ENCODE data around the gene ERLIN1. TPM values are rescaled to one million over a fixed set of nuclear protein-coding genes. Genes with fewer than 3 reads are reported as not detected.

ERLIN1 gene
- total RNA-seq, 1 experiment from 2014 or later: 23.5 TPM

DNA sequence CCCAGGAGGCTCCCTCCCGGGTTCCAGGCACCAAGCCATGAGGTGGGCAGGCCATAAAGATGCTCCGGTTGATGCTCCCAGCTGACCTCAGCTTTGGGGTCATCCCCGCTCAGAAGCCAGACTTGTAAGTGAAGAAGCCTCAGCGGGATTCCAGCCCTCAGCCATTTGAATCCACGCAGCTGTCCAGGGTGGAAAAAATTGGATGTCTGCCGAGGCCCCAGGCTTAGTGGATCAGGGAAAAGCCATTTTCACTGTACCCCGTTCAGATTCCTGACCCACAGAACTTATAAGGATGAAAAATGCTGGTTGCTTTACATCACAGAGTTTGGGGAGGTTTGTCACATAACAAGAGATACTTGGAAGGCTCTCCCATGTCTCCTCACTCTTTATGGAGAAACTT lies 55.0 kb downstream of the ERLIN1 start:
- peaks cover 25% of the 10 kb centered on the region for H3K9me3 Mint-ChIP-seq
- CTCF ChIA-PET: no interaction called here
- TF ChIP-seq SMAD4 (CRISPR knock-in tag; IDR thresholded peaks at IDR 0.05): no peak
- TF ChIP-seq RORB (CRISPR knock-in tag; IDR thresholded peaks at IDR 0.05): no peak
- TF ChIP-seq RELA (CRISPR knock-in tag; IDR thresholded peaks at IDR 0.05; ENCODE audit: borderline replicate concordance): no peak
- no peak for TF ChIP-seq ZNF232 (CRISPR knock-in tag; IDR thresholded peaks at IDR 0.05)
- TF ChIP-seq, protein P1, sequence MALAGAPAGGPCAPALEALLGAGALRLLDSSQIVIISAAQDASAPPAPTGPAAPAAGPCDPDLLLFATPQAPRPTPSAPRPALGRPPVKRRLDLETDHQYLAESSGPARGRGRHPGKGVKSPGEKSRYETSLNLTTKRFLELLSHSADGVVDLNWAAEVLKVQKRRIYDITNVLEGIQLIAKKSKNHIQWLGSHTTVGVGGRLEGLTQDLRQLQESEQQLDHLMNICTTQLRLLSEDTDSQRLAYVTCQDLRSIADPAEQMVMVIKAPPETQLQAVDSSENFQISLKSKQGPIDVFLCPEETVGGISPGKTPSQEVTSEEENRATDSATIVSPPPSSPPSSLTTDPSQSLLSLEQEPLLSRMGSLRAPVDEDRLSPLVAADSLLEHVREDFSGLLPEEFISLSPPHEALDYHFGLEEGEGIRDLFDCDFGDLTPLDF (CRISPR knock-in tag; IDR thresholded peaks at IDR 0.05): no peak
- TF ChIP-seq, protein P2, sequence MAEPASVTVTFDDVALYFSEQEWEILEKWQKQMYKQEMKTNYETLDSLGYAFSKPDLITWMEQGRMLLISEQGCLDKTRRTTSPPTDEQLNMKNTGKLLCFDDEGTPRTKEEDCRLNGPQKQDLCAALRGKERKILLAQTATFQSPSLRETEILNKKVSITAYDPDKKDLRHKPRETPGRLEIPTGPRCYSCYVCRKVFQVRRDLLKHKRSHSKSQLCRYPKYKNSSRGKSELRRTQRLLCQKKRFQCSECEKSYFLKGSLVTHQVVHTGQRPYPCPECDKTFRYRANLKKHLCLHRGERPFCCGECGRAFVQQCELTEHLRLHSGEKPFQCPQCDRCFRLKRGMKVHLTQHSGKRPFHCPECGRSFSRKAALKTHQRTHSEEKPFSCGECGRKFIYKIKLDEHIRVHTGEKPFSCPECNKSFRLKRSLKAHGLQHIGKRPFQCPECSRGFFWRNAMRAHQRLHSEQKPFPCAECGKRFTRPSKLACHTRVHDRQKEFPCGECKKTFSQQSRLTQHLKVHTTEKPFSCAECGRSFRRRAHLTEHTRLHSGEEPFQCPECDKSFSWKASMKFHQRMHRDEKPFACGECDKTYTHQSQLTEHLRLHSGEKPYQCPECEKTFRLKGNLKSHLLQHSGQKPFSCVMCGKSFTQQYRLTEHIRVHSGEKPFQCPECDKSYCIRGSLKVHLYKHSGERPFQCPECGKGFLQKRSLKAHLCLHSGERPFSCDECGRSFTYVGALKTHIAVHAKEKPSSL (CRISPR knock-in tag; conservative IDR thresholded peaks at IDR 0.05): no peak
- TF ChIP-seq, protein P3, sequence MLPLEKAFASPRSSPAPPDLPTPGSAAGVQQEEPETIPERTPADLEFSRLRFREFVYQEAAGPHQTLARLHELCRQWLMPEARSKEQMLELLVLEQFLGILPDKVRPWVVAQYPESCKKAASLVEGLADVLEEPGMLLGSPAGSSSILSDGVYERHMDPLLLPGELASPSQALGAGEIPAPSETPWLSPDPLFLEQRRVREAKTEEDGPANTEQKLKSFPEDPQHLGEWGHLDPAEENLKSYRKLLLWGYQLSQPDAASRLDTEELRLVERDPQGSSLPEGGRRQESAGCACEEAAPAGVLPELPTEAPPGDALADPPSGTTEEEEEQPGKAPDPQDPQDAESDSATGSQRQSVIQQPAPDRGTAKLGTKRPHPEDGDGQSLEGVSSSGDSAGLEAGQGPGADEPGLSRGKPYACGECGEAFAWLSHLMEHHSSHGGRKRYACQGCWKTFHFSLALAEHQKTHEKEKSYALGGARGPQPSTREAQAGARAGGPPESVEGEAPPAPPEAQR (CRISPR knock-in tag; IDR thresholded peaks at IDR 0.05): no peak
- TF ChIP-seq NFATC4 (CRISPR knock-in tag; IDR thresholded peaks at IDR 0.05): no peak
- TF ChIP-seq CREM (CRISPR knock-in tag; IDR thresholded peaks at IDR 0.05): no peak
- TF ChIP-seq ELF4 (CRISPR knock-in tag; IDR thresholded peaks at IDR 0.05; ENCODE audit: low read depth): no peak
- peaks cover 17% of the 10 kb centered on the region for H3K36me3 Mint-ChIP-seq
- no peak overlapping the region for H3K27ac Mint-ChIP-seq
- POLR2A ChIA-PET: no interaction called here
- peaks cover 8% of the 10 kb centered on the region for H3K27me3 Mint-ChIP-seq (ENCODE audit: low read depth)
- no peak for DNase-seq (ENCODE audit: low spot score)
- ATAC-seq: no peak
- H3K4me3 Mint-ChIP-seq: no peak overlapping the region
- no peaks in the 10 kb centered on the region for H3K4me1 Mint-ChIP-seq

DNA sequence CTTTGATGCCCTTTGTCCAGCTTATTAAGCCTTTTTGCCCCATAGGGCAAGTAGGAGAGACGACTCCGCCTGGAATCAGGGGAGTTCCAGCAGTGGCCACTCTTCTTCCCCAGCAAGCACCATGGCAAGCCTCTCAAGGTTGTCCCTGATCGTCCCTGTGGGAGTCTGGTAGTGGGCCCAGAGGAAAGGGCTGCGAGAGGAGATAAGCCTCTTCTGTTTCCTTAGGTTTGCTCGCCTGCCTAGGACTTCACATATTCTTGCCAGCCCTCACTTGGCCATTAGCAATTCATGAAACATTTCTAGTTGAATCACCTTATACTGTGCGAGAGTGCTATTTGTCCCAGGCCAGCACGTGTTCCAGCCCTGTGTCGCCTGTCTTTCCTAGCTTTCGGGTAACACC lies 56.4 kb downstream of the ERLIN1 start:
- no peak overlapping the region for H3K4me3 Mint-ChIP-seq
- POLR2A ChIA-PET: interaction anchor here (0.5 to 0.6 kb wide), 2 partner anchors 8 to 15 kb away, joined by 4 read pairs; no protein-coding TSS in a partner anchor
- ATAC-seq (no peak), DNase-seq (ENCODE audit: low spot score) (no peak)
- H3K27me3 Mint-ChIP-seq (ENCODE audit: low read depth): no peaks in the 10 kb centered on the region
- peaks cover 7% of the 10 kb centered on the region for H3K36me3 Mint-ChIP-seq
- H3K4me1 Mint-ChIP-seq: no peaks in the 10 kb centered on the region
- CTCF ChIA-PET: interaction anchor here (1.0 kb wide), 1 partner anchor 284 kb away, joined by 7 read pairs; no protein-coding TSS in a partner anchor
- peaks cover 15% of the 10 kb centered on the region for H3K9me3 Mint-ChIP-seq
- H3K27ac Mint-ChIP-seq: no peak overlapping the region
- TF ChIP-seq NR1H2 (CRISPR knock-in tag; IDR thresholded peaks at IDR 0.05): no peak
- no peak for TF ChIP-seq NFE2L1 (CRISPR knock-in tag; IDR thresholded peaks at IDR 0.05)
- TF ChIP-seq EMX1 (CRISPR knock-in tag; IDR thresholded peaks at IDR 0.05): no peak
- TF ChIP-seq, protein P4, sequence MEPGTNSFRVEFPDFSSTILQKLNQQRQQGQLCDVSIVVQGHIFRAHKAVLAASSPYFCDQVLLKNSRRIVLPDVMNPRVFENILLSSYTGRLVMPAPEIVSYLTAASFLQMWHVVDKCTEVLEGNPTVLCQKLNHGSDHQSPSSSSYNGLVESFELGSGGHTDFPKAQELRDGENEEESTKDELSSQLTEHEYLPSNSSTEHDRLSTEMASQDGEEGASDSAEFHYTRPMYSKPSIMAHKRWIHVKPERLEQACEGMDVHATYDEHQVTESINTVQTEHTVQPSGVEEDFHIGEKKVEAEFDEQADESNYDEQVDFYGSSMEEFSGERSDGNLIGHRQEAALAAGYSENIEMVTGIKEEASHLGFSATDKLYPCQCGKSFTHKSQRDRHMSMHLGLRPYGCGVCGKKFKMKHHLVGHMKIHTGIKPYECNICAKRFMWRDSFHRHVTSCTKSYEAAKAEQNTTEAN (CRISPR knock-in tag; IDR thresholded peaks at IDR 0.05): no peak
- TF ChIP-seq, protein P2 (CRISPR knock-in tag; conservative IDR thresholded peaks at IDR 0.05): no peak
- TF ChIP-seq ZNF416 (CRISPR knock-in tag; IDR thresholded peaks at IDR 0.05): no peak
- TF ChIP-seq, protein P5, sequence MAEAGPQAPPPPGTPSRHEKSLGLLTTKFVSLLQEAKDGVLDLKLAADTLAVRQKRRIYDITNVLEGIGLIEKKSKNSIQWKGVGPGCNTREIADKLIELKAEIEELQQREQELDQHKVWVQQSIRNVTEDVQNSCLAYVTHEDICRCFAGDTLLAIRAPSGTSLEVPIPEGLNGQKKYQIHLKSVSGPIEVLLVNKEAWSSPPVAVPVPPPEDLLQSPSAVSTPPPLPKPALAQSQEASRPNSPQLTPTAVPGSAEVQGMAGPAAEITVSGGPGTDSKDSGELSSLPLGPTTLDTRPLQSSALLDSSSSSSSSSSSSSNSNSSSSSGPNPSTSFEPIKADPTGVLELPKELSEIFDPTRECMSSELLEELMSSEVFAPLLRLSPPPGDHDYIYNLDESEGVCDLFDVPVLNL (CRISPR knock-in tag; IDR thresholded peaks at IDR 0.05; ENCODE audit: borderline replicate concordance, low read depth): no peak
- TF ChIP-seq, protein P6, sequence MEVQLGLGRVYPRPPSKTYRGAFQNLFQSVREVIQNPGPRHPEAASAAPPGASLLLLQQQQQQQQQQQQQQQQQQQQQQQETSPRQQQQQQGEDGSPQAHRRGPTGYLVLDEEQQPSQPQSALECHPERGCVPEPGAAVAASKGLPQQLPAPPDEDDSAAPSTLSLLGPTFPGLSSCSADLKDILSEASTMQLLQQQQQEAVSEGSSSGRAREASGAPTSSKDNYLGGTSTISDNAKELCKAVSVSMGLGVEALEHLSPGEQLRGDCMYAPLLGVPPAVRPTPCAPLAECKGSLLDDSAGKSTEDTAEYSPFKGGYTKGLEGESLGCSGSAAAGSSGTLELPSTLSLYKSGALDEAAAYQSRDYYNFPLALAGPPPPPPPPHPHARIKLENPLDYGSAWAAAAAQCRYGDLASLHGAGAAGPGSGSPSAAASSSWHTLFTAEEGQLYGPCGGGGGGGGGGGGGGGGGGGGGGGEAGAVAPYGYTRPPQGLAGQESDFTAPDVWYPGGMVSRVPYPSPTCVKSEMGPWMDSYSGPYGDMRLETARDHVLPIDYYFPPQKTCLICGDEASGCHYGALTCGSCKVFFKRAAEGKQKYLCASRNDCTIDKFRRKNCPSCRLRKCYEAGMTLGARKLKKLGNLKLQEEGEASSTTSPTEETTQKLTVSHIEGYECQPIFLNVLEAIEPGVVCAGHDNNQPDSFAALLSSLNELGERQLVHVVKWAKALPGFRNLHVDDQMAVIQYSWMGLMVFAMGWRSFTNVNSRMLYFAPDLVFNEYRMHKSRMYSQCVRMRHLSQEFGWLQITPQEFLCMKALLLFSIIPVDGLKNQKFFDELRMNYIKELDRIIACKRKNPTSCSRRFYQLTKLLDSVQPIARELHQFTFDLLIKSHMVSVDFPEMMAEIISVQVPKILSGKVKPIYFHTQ (CRISPR knock-in tag; IDR thresholded peaks at IDR 0.05): no peak
- TF ChIP-seq FOXJ3 (CRISPR knock-in tag; IDR thresholded peaks at IDR 0.05; ENCODE audit: borderline replicate concordance): no peak
- TF ChIP-seq, protein P7, sequence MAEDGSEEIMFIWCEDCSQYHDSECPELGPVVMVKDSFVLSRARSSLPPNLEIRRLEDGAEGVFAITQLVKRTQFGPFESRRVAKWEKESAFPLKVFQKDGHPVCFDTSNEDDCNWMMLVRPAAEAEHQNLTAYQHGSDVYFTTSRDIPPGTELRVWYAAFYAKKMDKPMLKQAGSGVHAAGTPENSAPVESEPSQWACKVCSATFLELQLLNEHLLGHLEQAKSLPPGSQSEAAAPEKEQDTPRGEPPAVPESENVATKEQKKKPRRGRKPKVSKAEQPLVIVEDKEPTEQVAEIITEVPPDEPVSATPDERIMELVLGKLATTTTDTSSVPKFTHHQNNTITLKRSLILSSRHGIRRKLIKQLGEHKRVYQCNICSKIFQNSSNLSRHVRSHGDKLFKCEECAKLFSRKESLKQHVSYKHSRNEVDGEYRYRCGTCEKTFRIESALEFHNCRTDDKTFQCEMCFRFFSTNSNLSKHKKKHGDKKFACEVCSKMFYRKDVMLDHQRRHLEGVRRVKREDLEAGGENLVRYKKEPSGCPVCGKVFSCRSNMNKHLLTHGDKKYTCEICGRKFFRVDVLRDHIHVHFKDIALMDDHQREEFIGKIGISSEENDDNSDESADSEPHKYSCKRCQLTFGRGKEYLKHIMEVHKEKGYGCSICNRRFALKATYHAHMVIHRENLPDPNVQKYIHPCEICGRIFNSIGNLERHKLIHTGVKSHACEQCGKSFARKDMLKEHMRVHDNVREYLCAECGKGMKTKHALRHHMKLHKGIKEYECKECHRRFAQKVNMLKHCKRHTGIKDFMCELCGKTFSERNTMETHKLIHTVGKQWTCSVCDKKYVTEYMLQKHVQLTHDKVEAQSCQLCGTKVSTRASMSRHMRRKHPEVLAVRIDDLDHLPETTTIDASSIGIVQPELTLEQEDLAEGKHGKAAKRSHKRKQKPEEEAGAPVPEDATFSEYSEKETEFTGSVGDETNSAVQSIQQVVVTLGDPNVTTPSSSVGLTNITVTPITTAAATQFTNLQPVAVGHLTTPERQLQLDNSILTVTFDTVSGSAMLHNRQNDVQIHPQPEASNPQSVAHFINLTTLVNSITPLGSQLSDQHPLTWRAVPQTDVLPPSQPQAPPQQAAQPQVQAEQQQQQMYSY (CRISPR knock-in tag; IDR thresholded peaks at IDR 0.05): no peak
- no peak for TF ChIP-seq PRRX2 (CRISPR knock-in tag; IDR thresholded peaks at IDR 0.05)

Measured in WTC11 (cell line).